D721Med (cell line): Measurements from ENCODE around the gene ZNF396.
A peak's percentile ranks its signal among the peaks of the same experiment; 100 is the strongest.

Experiments
- DNase-seq: peaks from one replicate; pipeline ENCODE4 v3.0.0; 2011; ENCODE audit warnings: low spot score; ENCODE audit not compliant: insufficient read length
- FAIRE-seq: peaks from 2 replicates; lab custom pipeline; 2011; peaks lifted over from hg19 to GRCh38; lab: Jason Lieb, UNC
- CTCF ChIP-seq: IDR thresholded peaks from 2 replicates; pipeline ENCODE4 v1.5.1; 2012; ENCODE audit warnings: mild to moderate bottlenecking, control low read depth; ENCODE audit not compliant: insufficient read depth; ENCODE audit errors: missing control alignments

The ZNF396 gene

GRCh38 chr18:35383136-35383535 lies 6.0 kb upstream of the ZNF396 start:
- FAIRE-seq = no peak
- TF ChIP-seq CTCF = no peak
- no peak for DNase-seq

GRCh38 chr18:35379421-35379820 lies 2.3 kb upstream of the ZNF396 start:
- DNase-seq (no peak), FAIRE-seq (no peak)
- no peak for TF ChIP-seq CTCF

GRCh38 chr18:35378574-35378896 lies 1.4 kb upstream of the ZNF396 start:
- DNase-seq (no peak), FAIRE-seq (no peak)
- TF ChIP-seq CTCF = no peak

- DNase-seq (no peak), FAIRE-seq (no peak)
- TF ChIP-seq CTCF = no peak
These were observed 887 bp upstream of the ZNF396 start for GRCh38 chr18:35377875-35378573.

- TF ChIP-seq CTCF = no peak
- DNase-seq (no peak), FAIRE-seq (no peak)
These were observed 770 bp downstream of the ZNF396 start for GRCh38 chr18:35376393-35376741.

GRCh38 chr18:35374708-35375107 lies 2.4 kb downstream of the ZNF396 start:
- TF ChIP-seq CTCF = no peak
- DNase-seq = no peak
- FAIRE-seq = no peak

- TF ChIP-seq CTCF = no peak
- FAIRE-seq (peak; percentile 81), DNase-seq (no peak)
These were observed 5.5 kb downstream of the ZNF396 start for GRCh38 chr18:35371412-35372195.
